Sigmoid colon (tissue), 7 donors: ENCODE measurements around the gene EPX. TPM values are rescaled to one million over a fixed set of nuclear protein-coding genes. Genes with fewer than 3 reads are reported as not detected.

Source experiments
- DNase-seq: peaks from one replicate; pipeline ENCODE4 v3.0.0-alpha.2; 2019
- H3K27ac ChIP-seq, 4 donors: fragments of 200-600 bp; sonication (generic); one replicate each; pipeline ENCODE4 v1.5.1; 2016 to 2019; ENCODE audit warnings: mild to moderate bottlenecking in 1 of 4
- H3K27me3 ChIP-seq, 3 donors: fragments of 200-600 bp; sonication (generic); one replicate each; pipeline ENCODE4 v1.5.1; 2019; ENCODE audit warnings: mild to moderate bottlenecking in 1 of 3
- H3K36me3 ChIP-seq, 4 donors: fragments of 200-600 bp; sonication (generic); one replicate each; pipeline ENCODE4 v1.5.1; 2016 to 2019
- H3K4me1 ChIP-seq, 4 donors: fragments of 200-600 bp; sonication (generic); one replicate each; pipeline ENCODE4 v1.5.1; 2017 to 2019
- H3K4me3 ChIP-seq, 4 donors: fragments of 200-600 bp; sonication (generic); one replicate each; pipeline ENCODE4 v1.5.1; 2017 to 2019; ENCODE audit warnings: mild to moderate bottlenecking in 2 of 4, moderate library complexity in 1 of 4
- H3K9me3 ChIP-seq, 4 donors: fragments of 200-600 bp in 3 of 4; sonication (generic) in 3 of 4; one replicate each; pipeline versions ENCODE4 v1.5.1 to v1.6.1; 2013 to 2019
- EP300 ChIP-seq, 4 donors: sonication (generic); formaldehyde crosslinking; IDR thresholded peaks; one replicate each; pipeline ENCODE4 v1.6.1; 2017; ENCODE audit warnings: antibody characterized with exemption in 4 of 4
- POLR2A ChIP-seq, 2 donors: fragments of 450-650 bp; IDR thresholded peaks; one replicate each; pipeline ENCODE4 v1.6.1; 2016; ENCODE audit warnings: antibody characterized with exemption in 2 of 2, mild to moderate bottlenecking in 2 of 2, moderate library complexity in 2 of 2
- POLR2AphosphoS5 ChIP-seq, 4 donors: sonication (generic); formaldehyde crosslinking; IDR thresholded peaks; one replicate each; pipeline ENCODE4 v1.6.1; 2017; ENCODE audit warnings: antibody characterized with exemption in 4 of 4
- WGBS, 2 donors: extraction: QIAGEN DNeasy Blood & Tissue Kit; methylation state at CpG; one replicate each; pipeline ENCODE4 v1.1.7; 2013; 5-methylcytosine and 5-hydroxymethylcytosine counted together
- intact Hi-C: fragments of 100-400 bp; cut with DNase I; formaldehyde crosslinking; loops from one replicate; pipeline ENCODE4 v1.15.1; 2023
- polyA plus RNA-seq, 3 donors: library from polyadenylated mRNA; stranded (reverse); fragments of 200-250 nt; gene quantifications; one replicate each; pipeline ENCODE4 v1.2.3, GENCODE V29; 2013
- total RNA-seq, 4 donors: library from RNA; depleted of rRNA; stranded (reverse); fragments of >200 nt; gene quantifications; one replicate each; pipeline ENCODE4 v1.1.0, GENCODE V29; 2016
- TF ChIP-seq, protein P1 (sequence below), 4 experiments: fragments of 450-650 bp in 3 of 4; fragments of 200-600 bp in 1 of 4; IDR thresholded peaks; one replicate each; pipeline ENCODE4 v1.5.1; 2016 to 2019; ENCODE audit warnings: antibody characterized with exemption in 4 of 4, mild to moderate bottlenecking in 3 of 4, moderate library complexity in 2 of 4
- donor health status: healthy with polysubstance abuse.
- donor health status: Bipolar disorder and iron deficiency.
- donor health status: healthy.

Gene EPX
- total and polyA plus RNA-seq, 7 donors: 0.03 TPM; not detected in 6

DNA sequence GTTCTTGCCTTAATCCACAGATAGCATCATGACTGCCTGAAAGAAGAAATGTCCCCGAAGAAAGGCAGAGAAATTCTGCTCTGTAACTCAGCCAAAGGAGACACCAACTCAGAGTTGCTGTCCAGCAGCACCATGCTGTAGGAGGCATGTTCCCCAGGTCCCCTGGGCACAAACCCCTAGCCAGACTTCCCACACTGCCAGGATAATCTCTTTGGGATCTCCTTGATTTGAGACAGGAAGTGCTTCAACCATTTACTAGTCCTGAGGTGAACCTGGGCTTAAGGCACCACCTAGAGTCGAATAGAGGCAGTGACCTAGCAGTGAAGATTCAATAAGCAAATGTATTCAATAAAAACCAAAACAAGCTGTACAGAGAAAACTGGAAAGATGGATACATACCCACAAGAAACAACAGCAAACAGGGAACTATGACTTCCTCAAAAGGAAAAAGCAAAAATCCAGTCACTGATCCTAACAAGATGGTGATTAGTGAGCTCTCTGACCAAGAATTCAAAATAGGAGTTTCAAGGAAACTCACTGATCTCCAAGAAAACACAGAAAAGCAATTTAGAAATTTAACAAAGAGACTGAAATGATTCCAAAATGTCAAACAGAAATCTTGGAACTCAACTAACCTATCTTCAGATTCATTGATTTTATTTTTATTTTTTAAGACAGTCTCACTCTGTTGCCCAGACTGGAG lies 20.0 kb upstream of the EPX start:
- no peaks in the 10 kb centered on the region for H3K36me3 ChIP-seq
- no peaks in the 10 kb centered on the region for H3K9me3 ChIP-seq
- peaks cover 0 to 10% (median 0%) of the 10 kb centered on the region in 3 donors for H3K27me3 ChIP-seq
- no peak overlapping the region for H3K4me3 ChIP-seq
- TF ChIP-seq POLR2AphosphoS5 (IDR thresholded peaks at IDR 0.05): no peak
- WGBS, 2 donors: 36 to 41% methylated on average over 2 of the region's 2 CpGs
- no peak for DNase-seq
- intact Hi-C loops: no loop called here
- no peak overlapping the region for H3K27ac ChIP-seq
- H3K4me1 ChIP-seq: no peaks in the 10 kb centered on the region

DNA sequence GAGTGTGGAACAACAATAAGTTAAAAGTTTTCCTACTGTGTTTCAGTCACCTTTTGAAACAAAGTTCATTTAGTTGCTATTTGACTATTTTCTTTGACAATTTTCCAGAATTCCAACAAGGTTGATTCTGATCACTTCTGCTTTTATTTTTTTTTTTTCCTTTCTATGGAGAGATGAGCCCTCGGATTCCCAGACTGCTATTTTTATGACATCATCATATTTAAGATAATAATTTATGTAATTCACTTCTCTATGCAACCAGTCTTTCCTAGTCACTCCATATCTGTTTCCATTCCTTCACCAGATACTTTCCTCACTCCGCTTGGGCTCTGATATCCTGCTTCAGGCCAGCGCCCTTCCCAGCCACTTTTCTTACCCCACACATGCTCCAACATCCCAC lies 17.7 kb upstream of the EPX start:
- no peak overlapping the region for H3K4me3 ChIP-seq
- intact Hi-C loops: no loop called here
- H3K27ac ChIP-seq: no peak overlapping the region
- DNase-seq: no peak
- no peaks in the 10 kb centered on the region for H3K4me1 ChIP-seq
- TF ChIP-seq POLR2A (IDR thresholded peaks at IDR 0.05) (no peak), EP300 (IDR thresholded peaks at IDR 0.05) (no peak)
- TF ChIP-seq, protein P1, sequence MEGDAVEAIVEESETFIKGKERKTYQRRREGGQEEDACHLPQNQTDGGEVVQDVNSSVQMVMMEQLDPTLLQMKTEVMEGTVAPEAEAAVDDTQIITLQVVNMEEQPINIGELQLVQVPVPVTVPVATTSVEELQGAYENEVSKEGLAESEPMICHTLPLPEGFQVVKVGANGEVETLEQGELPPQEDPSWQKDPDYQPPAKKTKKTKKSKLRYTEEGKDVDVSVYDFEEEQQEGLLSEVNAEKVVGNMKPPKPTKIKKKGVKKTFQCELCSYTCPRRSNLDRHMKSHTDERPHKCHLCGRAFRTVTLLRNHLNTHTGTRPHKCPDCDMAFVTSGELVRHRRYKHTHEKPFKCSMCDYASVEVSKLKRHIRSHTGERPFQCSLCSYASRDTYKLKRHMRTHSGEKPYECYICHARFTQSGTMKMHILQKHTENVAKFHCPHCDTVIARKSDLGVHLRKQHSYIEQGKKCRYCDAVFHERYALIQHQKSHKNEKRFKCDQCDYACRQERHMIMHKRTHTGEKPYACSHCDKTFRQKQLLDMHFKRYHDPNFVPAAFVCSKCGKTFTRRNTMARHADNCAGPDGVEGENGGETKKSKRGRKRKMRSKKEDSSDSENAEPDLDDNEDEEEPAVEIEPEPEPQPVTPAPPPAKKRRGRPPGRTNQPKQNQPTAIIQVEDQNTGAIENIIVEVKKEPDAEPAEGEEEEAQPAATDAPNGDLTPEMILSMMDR (IDR thresholded peaks at IDR 0.05): no peak
- H3K27me3 ChIP-seq: no peaks in the 10 kb centered on the region
- no peaks in the 10 kb centered on the region for H3K9me3 ChIP-seq
- H3K36me3 ChIP-seq: no peaks in the 10 kb centered on the region
- 55 to 63% methylated on average over 3 of the region's 3 CpGs for WGBS, 2 donors

DNA sequence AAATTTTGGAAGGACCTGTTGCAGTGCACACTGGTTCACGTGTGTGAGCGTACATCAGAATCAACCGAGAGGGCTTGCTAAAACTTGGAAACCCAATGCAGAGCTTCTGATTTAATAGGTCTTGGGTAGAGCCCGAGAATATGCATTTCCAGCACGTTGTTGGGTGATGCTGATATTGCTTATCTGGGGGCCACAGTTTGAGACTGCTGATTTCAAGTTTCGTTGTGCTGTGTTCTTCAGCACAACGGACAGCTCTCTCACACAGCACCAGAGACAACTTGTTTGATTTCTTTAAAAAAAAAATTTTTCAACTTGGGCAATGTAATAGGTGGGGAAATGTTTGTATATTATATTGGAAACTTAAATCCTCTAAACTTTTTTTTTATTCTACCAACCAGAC lies 16.3 kb upstream of the EPX start:
- Histone ChIP-seq H3K27me3 (no peaks in the 10 kb centered on the region), H3K27ac (no peak overlapping the region), H3K9me3 (no peaks in the 10 kb centered on the region), H3K4me3 (no peak overlapping the region), H3K4me1 (no peaks in the 10 kb centered on the region), H3K36me3 (no peaks in the 10 kb centered on the region)
- TF ChIP-seq, protein P1 (IDR thresholded peaks at IDR 0.05): no peak
- TF ChIP-seq POLR2A (IDR thresholded peaks at IDR 0.05) (no peak), EP300 (IDR thresholded peaks at IDR 0.05) (no peak), POLR2AphosphoS5 (IDR thresholded peaks at IDR 0.05) (no peak)
- intact Hi-C loops: no loop called here
- WGBS, 2 donors: 40 to 45% methylated on average over 7 of the region's 7 CpGs
- no peak for DNase-seq

DNA sequence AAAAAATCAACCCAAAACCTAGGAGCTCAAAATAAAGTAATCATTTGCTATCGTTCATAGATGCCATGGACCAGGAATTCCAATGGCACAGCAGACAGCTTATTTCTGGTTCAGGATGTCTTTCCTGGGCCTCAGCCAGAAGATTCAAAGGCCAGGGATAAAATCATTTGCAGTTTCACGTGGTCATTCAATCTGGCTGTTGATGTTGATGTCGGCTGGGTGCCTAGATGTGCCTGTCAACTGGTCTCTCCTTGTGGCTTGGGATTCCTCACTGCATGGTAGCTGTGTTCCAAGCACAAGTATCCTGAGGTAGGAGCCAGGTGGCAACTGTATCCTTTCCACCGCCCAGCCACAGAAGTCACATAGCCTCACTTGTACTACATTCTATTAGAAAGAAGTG lies 10.7 kb upstream of the EPX start:
- Histone ChIP-seq H3K4me1 (no peaks in the 10 kb centered on the region), H3K4me3 (no peak overlapping the region), H3K27ac (no peak overlapping the region), H3K9me3 (no peaks in the 10 kb centered on the region), H3K36me3 (no peaks in the 10 kb centered on the region), H3K27me3 (peaks cover 0 to 2% (median 0%) of the 10 kb centered on the region in 3 donors)
- intact Hi-C loops: no loop called here
- TF ChIP-seq EP300 (IDR thresholded peaks at IDR 0.05) (no peak), POLR2AphosphoS5 (IDR thresholded peaks at IDR 0.05) (no peak), POLR2A (IDR thresholded peaks at IDR 0.05) (no peak)
- TF ChIP-seq, protein P1 (IDR thresholded peaks at IDR 0.05): no peak
- no peak for DNase-seq
- 74 to 80% methylated on average over 4 of the region's 4 CpGs for WGBS, 2 donors

DNA sequence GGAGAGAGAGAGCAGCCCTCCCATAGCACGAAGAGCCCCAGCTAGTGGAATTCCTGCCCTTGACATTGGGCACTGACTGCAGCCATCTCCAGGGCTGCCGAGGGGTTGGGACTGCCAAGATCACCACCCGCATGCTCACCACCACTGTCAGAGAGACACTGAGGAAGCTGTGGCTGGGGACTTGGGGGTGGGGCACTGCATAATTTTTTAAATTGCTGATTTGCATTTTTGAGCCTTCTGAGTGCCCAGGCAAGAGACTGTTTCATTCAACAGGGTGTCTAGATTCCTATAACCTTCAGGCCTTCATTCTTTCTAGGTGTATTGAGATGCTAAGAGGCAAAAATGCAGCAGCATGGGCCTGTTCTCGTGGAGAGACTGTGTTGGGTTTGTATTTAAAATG lies 9.0 kb upstream of the EPX start:
- WGBS, 2 donors: 80 to 81% methylated on average over 4 of the region's 4 CpGs
- Histone ChIP-seq H3K27me3 (peaks cover 0 to 9% (median 0%) of the 10 kb centered on the region in 3 donors), H3K4me3 (no peak overlapping the region), H3K27ac (no peak overlapping the region), H3K4me1 (no peaks in the 10 kb centered on the region), H3K36me3 (no peaks in the 10 kb centered on the region), H3K9me3 (no peaks in the 10 kb centered on the region)
- TF ChIP-seq POLR2A (IDR thresholded peaks at IDR 0.05): no peak
- TF ChIP-seq, protein P1 (IDR thresholded peaks at IDR 0.05): no peak
- no peak for TF ChIP-seq POLR2AphosphoS5 (IDR thresholded peaks at IDR 0.05)
- TF ChIP-seq EP300 (IDR thresholded peaks at IDR 0.05): no peak
- intact Hi-C loops: no loop called here
- DNase-seq: no peak
